Mucosa of descending colon (tissue), 3 donors: ENCODE data around the gene RPS27L. TPM values are rescaled to one million over a fixed set of nuclear protein-coding genes. Genes with fewer than 3 reads are reported as not detected.

Source experiments
- ATAC-seq: fragments of 200-7000 bp; cut with Tn5 transposase; one replicate; pipeline ENCODE4 v1.9.1; 2020; ENCODE audit warnings: mild to moderate bottlenecking, moderate library complexity
- DNase-seq, 3 donors: peaks; one replicate each; pipeline ENCODE4 v3.0.0-alpha.2; 2020
- H3K36me3 ChIP-seq: fragments of 200-600 bp; one replicate; pipeline ENCODE4 v1.8.0; 2021; ENCODE audit warnings: low read depth, mild to moderate bottlenecking
- H3K4me1 ChIP-seq: fragments of 200-600 bp; one replicate; pipeline ENCODE4 v1.8.0; 2021; ENCODE audit warnings: low read depth, mild to moderate bottlenecking
- H3K4me3 ChIP-seq: fragments of 200-600 bp; one replicate; pipeline ENCODE4 v1.8.0; 2021; ENCODE audit warnings: mild to moderate bottlenecking
- H3K9me3 ChIP-seq: fragments of 200-600 bp; one replicate; pipeline ENCODE4 v1.8.0; 2021; ENCODE audit warnings: mild to moderate bottlenecking
- intact Hi-C, 2 donors: fragments of 100-400 bp; cut with DNase I in 1 of 2; cut with micrococcal nuclease in 1 of 2; formaldehyde crosslinking; loops; one replicate each; pipeline versions ENCODE4 v1.11.0 to v1.11.1; 2022; cut with DNase I, micrococcal nuclease
- total RNA-seq, 3 donors: library from RNA; stranded (reverse); fragmentation: NEBNext Ultra II Directional in 2 of 3; extraction: Animal tissue kit (Norgen Biotek cat#: 25700) in 2 of 3; gene quantifications; one replicate each; pipeline versions ENCODE4 v1.2.1 to v1.2.4, GENCODE V29; 2021 to 2023
- TF ChIP-seq, protein P1 (sequence below): fragments of 200-600 bp; IDR thresholded peaks from one replicate; pipeline ENCODE4 v1.8.0; 2022; ENCODE audit warnings: antibody characterized with exemption, mild to moderate bottlenecking
- donor health status: DM: no; HTN: no; CAD: no; lungs with moderate emphysema.
- donor health status: DM: no; HTN: no; CAD: no.
- donor health status: DM: no; HTN: yes; CAD: no.

Gene RPS27L
- total RNA-seq, 3 donors from 2014 or later, result 187 to 234 (median 208) TPM

DNA sequence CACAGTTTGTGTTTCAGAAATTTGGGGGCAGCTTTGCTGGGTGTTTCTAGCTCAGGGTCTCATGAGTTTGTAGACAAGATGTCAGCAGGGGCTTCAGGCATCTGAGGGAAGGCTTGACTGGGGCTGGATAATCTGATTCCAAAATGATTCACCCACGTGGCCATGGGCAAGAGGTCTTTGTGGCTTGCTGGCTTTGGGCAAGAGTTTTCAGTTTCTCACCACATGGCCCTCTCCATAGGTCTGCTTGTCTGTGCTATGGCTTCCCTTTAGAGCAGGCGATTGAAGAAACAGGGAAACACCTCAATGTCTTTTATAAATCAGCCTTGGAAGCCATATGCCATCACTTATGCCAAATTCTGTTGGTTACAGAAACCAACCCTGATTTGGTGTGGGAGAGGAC lies 11.9 kb downstream of the RPS27L start:
- no peak for DNase-seq
- H3K9me3 ChIP-seq, result no peaks in the 10 kb centered on the region

GRCh38 chr15:63140936-63141335 lies 16.3 kb downstream of the RPS27L start:
- Histone ChIP-seq H3K4me3 (no peak overlapping the region), H3K4me1 (no peaks in the 10 kb centered on the region), H3K9me3 (no peaks in the 10 kb centered on the region), H3K36me3 (no peaks in the 10 kb centered on the region)
- no peak for DNase-seq
- ATAC-seq, result no peak
- TF ChIP-seq, protein P1, sequence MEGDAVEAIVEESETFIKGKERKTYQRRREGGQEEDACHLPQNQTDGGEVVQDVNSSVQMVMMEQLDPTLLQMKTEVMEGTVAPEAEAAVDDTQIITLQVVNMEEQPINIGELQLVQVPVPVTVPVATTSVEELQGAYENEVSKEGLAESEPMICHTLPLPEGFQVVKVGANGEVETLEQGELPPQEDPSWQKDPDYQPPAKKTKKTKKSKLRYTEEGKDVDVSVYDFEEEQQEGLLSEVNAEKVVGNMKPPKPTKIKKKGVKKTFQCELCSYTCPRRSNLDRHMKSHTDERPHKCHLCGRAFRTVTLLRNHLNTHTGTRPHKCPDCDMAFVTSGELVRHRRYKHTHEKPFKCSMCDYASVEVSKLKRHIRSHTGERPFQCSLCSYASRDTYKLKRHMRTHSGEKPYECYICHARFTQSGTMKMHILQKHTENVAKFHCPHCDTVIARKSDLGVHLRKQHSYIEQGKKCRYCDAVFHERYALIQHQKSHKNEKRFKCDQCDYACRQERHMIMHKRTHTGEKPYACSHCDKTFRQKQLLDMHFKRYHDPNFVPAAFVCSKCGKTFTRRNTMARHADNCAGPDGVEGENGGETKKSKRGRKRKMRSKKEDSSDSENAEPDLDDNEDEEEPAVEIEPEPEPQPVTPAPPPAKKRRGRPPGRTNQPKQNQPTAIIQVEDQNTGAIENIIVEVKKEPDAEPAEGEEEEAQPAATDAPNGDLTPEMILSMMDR, result no peak
- intact Hi-C loops, result no loop called here

More for the DNA sequence above, 11.9 kb downstream of the RPS27L start:
- H3K4me1 ChIP-seq, result no peaks in the 10 kb centered on the region
- no peak overlapping the region for H3K4me3 ChIP-seq
- no peak for ATAC-seq
- TF ChIP-seq, protein P1, result no peak
- intact Hi-C loops, result no loop called here
- no peaks in the 10 kb centered on the region for H3K36me3 ChIP-seq

DNA sequence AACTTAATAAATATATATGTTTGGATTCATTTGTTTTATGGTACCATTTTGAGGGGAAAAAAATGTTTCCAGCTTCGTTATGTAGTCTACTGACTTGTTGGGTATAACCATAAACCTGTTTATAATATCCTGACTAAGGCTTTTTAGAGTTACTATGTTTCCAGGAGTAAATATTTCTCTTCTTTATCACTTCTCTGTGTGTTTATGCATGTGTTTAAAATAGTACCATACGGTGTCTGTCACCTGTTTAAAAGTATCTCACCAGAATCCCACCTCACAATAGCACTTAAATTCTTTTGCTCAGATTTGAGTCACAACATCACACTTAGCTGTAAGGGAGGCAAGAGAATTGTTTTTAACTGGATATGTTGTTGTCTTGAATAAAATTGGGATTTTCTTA lies 20.5 kb downstream of the RPS27L start:
- intact Hi-C loops, result no loop called here
- no peak for DNase-seq
- no peaks in the 10 kb centered on the region for H3K36me3 ChIP-seq
- TF ChIP-seq, protein P1, result no peak
- no peak overlapping the region for H3K4me3 ChIP-seq
- no peaks in the 10 kb centered on the region for H3K9me3 ChIP-seq
- no peaks in the 10 kb centered on the region for H3K4me1 ChIP-seq
- no peak for ATAC-seq

- ATAC-seq, result peak; percentile 23
- H3K4me1 ChIP-seq, result no peaks in the 10 kb centered on the region
- H3K36me3 ChIP-seq, result no peaks in the 10 kb centered on the region
- DNase-seq, result no peak
- no peak overlapping the region for H3K4me3 ChIP-seq
- intact Hi-C loops, result no loop called here
- no peaks in the 10 kb centered on the region for H3K9me3 ChIP-seq
- TF ChIP-seq, protein P1, result no peak
These were observed 21.5 kb downstream of the RPS27L start for GRCh38 chr15:63135804-63136203.

DNA sequence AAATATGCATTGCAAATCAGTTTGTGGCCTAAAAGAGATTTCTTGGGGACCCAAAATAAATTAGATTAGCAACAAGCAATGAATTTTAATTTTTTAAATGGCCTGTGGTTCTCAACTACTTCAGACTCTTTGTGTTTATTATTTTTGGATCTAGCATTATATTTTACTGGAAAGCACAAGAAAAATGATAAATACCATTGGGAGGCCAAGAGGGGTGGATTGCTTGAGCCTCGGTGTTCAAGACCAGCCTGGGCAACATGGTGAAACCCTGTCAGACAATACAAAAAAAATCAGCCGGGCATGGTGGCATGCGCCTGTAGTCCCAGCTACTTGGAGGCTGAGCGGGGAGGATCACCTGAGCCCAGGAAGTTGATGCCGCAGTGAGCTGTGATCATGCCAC lies 22.0 kb downstream of the RPS27L start:
- TF ChIP-seq, protein P1, result no peak
- no peaks in the 10 kb centered on the region for H3K36me3 ChIP-seq
- no peak overlapping the region for H3K4me3 ChIP-seq
- no peak for DNase-seq
- H3K4me1 ChIP-seq, result no peaks in the 10 kb centered on the region
- no peaks in the 10 kb centered on the region for H3K9me3 ChIP-seq
- intact Hi-C loops, result no loop called here
- no peak for ATAC-seq

DNA sequence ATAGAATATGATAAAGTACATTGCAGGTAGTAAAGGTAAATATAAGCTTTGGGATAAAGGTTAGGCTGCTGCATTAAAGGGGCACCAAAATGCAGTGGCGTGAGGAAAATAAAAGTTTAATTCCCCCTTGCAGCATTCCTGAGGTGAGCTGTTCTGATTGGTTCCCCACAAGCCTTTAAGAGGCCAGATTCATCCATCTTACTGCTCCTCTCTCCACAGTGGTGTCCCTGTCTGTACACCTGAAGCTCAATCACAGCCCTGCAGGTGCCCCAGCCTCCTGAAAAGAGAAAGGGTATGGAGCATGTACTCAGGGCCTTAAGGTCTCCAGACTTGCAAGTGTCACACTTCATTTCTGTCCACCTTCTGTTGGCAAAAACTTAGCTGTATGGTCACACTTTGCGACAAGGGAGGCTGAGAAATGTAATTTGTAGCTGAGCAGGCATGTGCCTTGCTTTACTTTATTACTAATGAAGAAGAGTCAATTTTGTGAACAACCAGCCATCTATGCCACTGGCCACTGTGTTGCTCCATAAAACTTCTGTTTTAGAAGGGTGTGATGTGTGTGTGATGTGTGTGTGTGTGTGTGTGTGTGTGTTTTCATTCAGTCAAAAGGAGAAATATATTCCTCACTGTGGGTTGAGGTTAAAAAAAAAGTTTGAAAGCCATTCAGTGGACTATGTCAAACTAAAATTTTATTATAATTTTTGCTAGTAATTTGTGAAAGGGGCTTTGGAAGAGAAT lies 22.9 kb downstream of the RPS27L start:
- Histone ChIP-seq H3K9me3 (no peaks in the 10 kb centered on the region), H3K36me3 (no peaks in the 10 kb centered on the region), H3K4me1 (no peaks in the 10 kb centered on the region), H3K4me3 (no peak overlapping the region)
- TF ChIP-seq, protein P1, result no peak
- ATAC-seq, result no peak
- no peak for DNase-seq
- intact Hi-C loops, result no loop called here
